ENCODE data around the gene CDK2AP2.

DNA sequence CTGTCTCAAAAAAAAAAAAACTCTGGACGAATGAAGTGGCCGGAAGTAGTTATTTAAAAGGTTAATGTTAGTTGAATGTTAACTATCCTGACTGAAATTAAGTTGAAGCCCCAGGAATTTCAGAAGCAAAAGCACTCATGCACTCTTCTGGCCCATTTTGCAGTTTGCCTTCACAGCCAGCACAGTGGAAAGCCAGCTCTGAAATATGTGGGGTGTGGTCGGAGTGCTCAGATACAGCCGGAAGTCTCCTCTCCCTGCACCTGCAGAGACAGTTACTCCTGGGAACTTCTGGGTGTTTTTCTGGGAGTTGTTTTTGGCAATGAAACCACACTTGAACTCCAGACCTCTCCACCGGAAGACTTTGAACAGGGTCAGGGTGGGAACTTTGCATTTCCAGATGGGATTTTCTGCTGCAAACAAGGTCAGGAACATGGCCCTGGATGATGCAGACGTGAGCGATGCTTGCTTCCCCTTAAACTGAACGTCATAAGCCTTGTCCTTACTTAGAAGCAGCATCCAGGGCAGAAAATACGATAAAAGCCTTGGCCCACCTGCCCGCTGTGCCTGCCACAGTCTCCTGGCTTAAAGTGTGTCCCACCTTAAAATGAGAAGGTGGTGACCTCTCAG is 36.8 kb upstream of the CDK2AP2 start:
- TF ChIP-seq CTCF (IDR thresholded peaks at IDR 0.05) (no peak), EP300 (IDR thresholded peaks at IDR 0.05) (no peak)
